PC-3 (cell line): ENCODE data around the gene EML3.

Experiments
- CTCF ChIP-seq: fragments of 300-600 bp; sonication (generic); conservative IDR thresholded peaks from 2 replicates; pipeline ENCODE4 v1.5.1; 2017; ENCODE audit warnings: antibody characterized with exemption, low read depth, mild to moderate bottlenecking, low read length
- EZH2phosphoT487 ChIP-seq: fragments of 300-600 bp; sonication (generic); IDR thresholded peaks from 2 replicates; pipeline ENCODE4 v1.6.1; 2018; ENCODE audit warnings: mild to moderate bottlenecking, antibody characterized with exemption, low read length, borderline replicate concordance

DNA sequence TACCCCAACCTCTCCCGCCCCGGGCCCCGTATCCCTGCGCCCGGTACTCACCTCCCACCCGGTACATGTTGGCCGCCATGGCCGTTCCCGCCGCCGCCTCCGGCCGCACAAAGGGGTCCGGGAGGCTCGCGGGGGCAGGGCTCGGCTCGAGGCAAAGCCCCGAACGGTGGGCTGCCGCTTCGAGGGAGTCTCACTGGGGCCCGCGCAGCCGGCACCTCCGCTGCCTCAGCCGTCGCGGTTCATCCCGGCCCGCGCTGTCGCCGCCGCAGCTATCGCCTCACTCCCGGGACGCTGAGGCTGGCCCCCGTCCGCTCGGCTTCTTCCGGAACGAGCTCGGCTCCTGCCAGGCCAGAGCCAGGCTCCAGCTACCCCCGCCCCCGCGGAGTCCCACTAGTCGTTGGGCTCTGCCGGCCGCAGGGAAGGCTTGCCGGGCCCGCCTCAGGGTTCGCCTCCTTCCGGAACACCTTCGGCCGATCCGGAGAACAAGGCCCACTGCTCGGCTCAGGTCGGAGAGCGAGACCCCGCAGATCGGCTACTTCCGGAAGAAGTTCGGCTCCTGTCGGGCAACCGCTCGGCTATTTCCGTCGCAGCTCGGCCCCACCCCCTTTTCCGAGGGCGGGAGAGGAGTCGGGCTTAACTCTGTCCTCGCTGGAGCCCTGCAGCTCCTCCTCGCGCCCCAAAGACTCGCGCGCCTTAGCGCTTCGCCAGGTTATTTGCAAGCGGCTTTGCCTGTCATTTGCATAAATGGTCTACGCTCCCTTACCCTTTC lies 11.0 kb downstream of the EML3 start, which contains the start of gene MTA2:
- TF ChIP-seq EZH2phosphoT487, result no peak
- no peak for TF ChIP-seq CTCF
